GM12878 (cell line): ENCODE results near the gene UEVLD. TPM values are rescaled to one million over a fixed set of nuclear protein-coding genes. Genes with fewer than 3 reads are reported as not detected.

Experiments
- ATAC-seq: fragments of 200-7000 bp; cut with Tn5 transposase; 3 replicates; pipeline ENCODE4 v1.9.1; 2020; ENCODE audit warnings: mild to moderate bottlenecking, moderate library complexity
- Bru-seq: library from RNA; stranded (reverse); fragments of 400-500 nt; gene quantifications from one replicate; lab custom pipeline; 2021; lab: Mats Ljungman, UMichigan
- BruChase-seq, 2 experiments: library from RNA; stranded (reverse); fragments of 400-500 nt; gene quantifications; one replicate each; lab custom pipeline; 2021; lab: Mats Ljungman, UMichigan
- BruUV-seq: library from RNA; stranded (reverse); fragments of 400-500 nt; replicated peaks from 2 replicates; lab custom pipeline; 2021; lab: Mats Ljungman, UMichigan
- CTCF ChIA-PET: fragments of 300-600 bp; sonication (Branson Sonifier 250); formaldehyde crosslinking; extraction: SDS; loops from one replicate; lab custom pipeline; 2021; ENCODE audit warnings: inconsistent platforms; lab: Yijun Ruan, JAX
- POLR2A ChIA-PET: fragments of 350-600 bp; formaldehyde crosslinking; extraction: SDS; loops from one replicate; lab custom pipeline; 2021; ENCODE audit warnings: inconsistent platforms; lab: Charles Lee
- RAD21 ChIA-PET: fragments of 300-600 bp; sonication (Branson Sonifier 250); formaldehyde crosslinking; loops from one replicate; lab custom pipeline; 2023; ENCODE audit warnings: antibody characterized with exemption; ENCODE audit not compliant: unreplicated experiment; lab: Charles Lee
- SMC1A ChIA-PET: fragments of 300-600 bp; sonication (Branson Sonifier 250); formaldehyde crosslinking; loops from one replicate; lab custom pipeline; 2023; ENCODE audit not compliant: unreplicated experiment, uncharacterized antibody; lab: Charles Lee
- DNase-seq: peaks from one replicate; pipeline ENCODE4 v3.0.0-alpha.2; 2011; ENCODE audit warnings: low read depth, low spot score
- FAIRE-seq: peaks from 3 replicates; lab custom pipeline; 2011; peaks lifted over from hg19 to GRCh38; lab: Jason Lieb, UNC
- H2AFZ ChIP-seq: 2 replicates; pipeline ENCODE4 v1.6.0; 2011; ENCODE audit warnings: low read depth, low read length, control low read depth; ENCODE audit not compliant: control insufficient read depth
- H3K27ac ChIP-seq: 2 replicates; pipeline ENCODE4 v1.5.1; 2011; ENCODE audit warnings: control low read depth; ENCODE audit not compliant: control insufficient read depth, insufficient read depth
- H3K27me3 ChIP-seq, 2 experiments: replicated peaks in 1 of 2; 2 replicates each; pipeline versions ENCODE4 v1.6.0 to v1.6.1; 2011; ENCODE audit warnings: low read length in 1 of 2; ENCODE audit not compliant: control insufficient read depth in 2 of 2, insufficient read depth in 2 of 2
- H3K36me3 ChIP-seq, 2 experiments: 2 replicates each; pipeline ENCODE4 v1.5.1; 2011; ENCODE audit warnings: low read length in 1 of 2; ENCODE audit not compliant: control insufficient read depth in 2 of 2, insufficient read depth in 2 of 2
- H3K4me1 ChIP-seq: 2 replicates; pipeline ENCODE4 v1.6.1; 2011; ENCODE audit warnings: mild to moderate bottlenecking, low read length, moderate library complexity, mixed read lengths; ENCODE audit not compliant: control insufficient read depth, insufficient read depth
- H3K4me2 ChIP-seq: 2 replicates; pipeline ENCODE4 v1.6.0; 2011; ENCODE audit warnings: control low read depth; ENCODE audit not compliant: control insufficient read depth, insufficient read depth
- H3K4me3 ChIP-seq: fragments of 200-600 bp; sonication (generic); 2 replicates; pipeline ENCODE4 v1.5.1; 2016
- H3K79me2 ChIP-seq: 2 replicates; pipeline ENCODE4 v1.6.0; 2011; ENCODE audit warnings: low read length; ENCODE audit not compliant: control insufficient read depth, insufficient read depth
- H3K9ac ChIP-seq: 2 replicates; pipeline ENCODE4 v1.8.0; 2011; ENCODE audit warnings: low read length, control low read depth, mixed read lengths; ENCODE audit not compliant: control insufficient read depth, insufficient read depth
- H3K9me3 ChIP-seq: replicated peaks from 3 replicates; pipeline ENCODE4 v1.5.1; 2011; ENCODE audit warnings: mild to moderate bottlenecking, low read length; ENCODE audit not compliant: control insufficient read depth, insufficient read depth
- H4K20me1 ChIP-seq: 2 replicates; pipeline ENCODE4 v1.6.0; 2011; ENCODE audit not compliant: control insufficient read depth, insufficient read depth
- BRCA1 ChIP-seq: IDR thresholded peaks from 2 replicates; pipeline ENCODE4 v1.6.1; 2011; ENCODE audit warnings: low read depth, low read length, improper control_type of control experiment
- CBFB ChIP-seq: IDR thresholded peaks from 2 replicates; pipeline ENCODE4 v1.6.1; 2016; ENCODE audit warnings: antibody characterized with exemption, low read depth
- CBX5 ChIP-seq: sonication (generic); IDR thresholded peaks from 2 replicates; pipeline ENCODE4 v1.6.1; 2016; ENCODE audit warnings: low read depth, moderate library complexity, mild to moderate bottlenecking, inconsistent platforms
- EGR1 ChIP-seq, 2 experiments: IDR thresholded peaks; 1 replicate in 1 of 2; 2 replicates in 1 of 2; pipeline ENCODE4 v1.6.1; 2011 to 2012; ENCODE audit warnings: low read depth in 2 of 2, low read length in 2 of 2, borderline replicate concordance in 1 of 2, mild to moderate bottlenecking in 1 of 2, moderate library complexity in 1 of 2
- ESRRA ChIP-seq: IDR thresholded peaks from 2 replicates; pipeline ENCODE4 v1.6.1; 2012; ENCODE audit warnings: mild to moderate bottlenecking, low read length, improper control_type of control experiment
- HDGF ChIP-seq: fragments of 450-650 bp; IDR thresholded peaks from 2 replicates; pipeline ENCODE4 v1.6.1; 2016; ENCODE audit warnings: antibody characterized with exemption
- JUND ChIP-seq: IDR thresholded peaks from 2 replicates; pipeline ENCODE4 v1.6.1; 2012; ENCODE audit warnings: low read depth, mild to moderate bottlenecking, low read length, improper control_type of control experiment, moderate library complexity
- KLF5 ChIP-seq: fragments of 450-650 bp; IDR thresholded peaks from 2 replicates; pipeline ENCODE4 v1.6.1; 2014; ENCODE audit warnings: mild to moderate bottlenecking; ENCODE audit not compliant: partially characterized antibody
- MYC ChIP-seq: IDR thresholded peaks from 2 replicates; pipeline ENCODE4 v1.6.1; 2011; ENCODE audit warnings: mild to moderate bottlenecking, low read length, moderate library complexity, inconsistent platforms; ENCODE audit not compliant: insufficient read depth, insufficient replicate concordance, insufficient read length, severe bottlenecking
- NFYB ChIP-seq: IDR thresholded peaks from 2 replicates; pipeline ENCODE4 v1.6.1; 2011; ENCODE audit warnings: low read depth, mild to moderate bottlenecking, low read length, improper control_type of control experiment, moderate library complexity; ENCODE audit not compliant: insufficient read depth
- POLR2AphosphoS5 ChIP-seq: IDR thresholded peaks from 2 replicates; pipeline ENCODE4 v1.6.1; 2011; ENCODE audit warnings: mild to moderate bottlenecking, low read length, inconsistent platforms
- SMARCA5 ChIP-seq: fragments of 450-650 bp; IDR thresholded peaks from 2 replicates; pipeline ENCODE4 v1.6.1; 2017; ENCODE audit warnings: mild to moderate bottlenecking
- STAT1 ChIP-seq: fragments of 450-650 bp; conservative IDR thresholded peaks from 2 replicates; pipeline ENCODE4 v1.6.1; 2014; ENCODE audit warnings: antibody characterized with exemption, mild to moderate bottlenecking
- ZBED1 ChIP-seq: IDR thresholded peaks from 2 replicates; pipeline ENCODE4 v1.6.1; 2016; ENCODE audit warnings: borderline replicate concordance
- ZNF217 ChIP-seq: fragments of 450-650 bp; IDR thresholded peaks from 2 replicates; pipeline ENCODE4 v1.6.1; 2017; ENCODE audit warnings: antibody characterized with exemption, mild to moderate bottlenecking
- ZZZ3 ChIP-seq: IDR thresholded peaks from 2 replicates; pipeline ENCODE4 v1.6.1; 2011; ENCODE audit warnings: low read depth; ENCODE audit not compliant: control insufficient read depth, insufficient read length
- WGBS: methylation state at CpG from one replicate; pipeline ENCODE4 v1.1.6; 2016; ENCODE audit warnings: low lambda C conversion rate; ENCODE audit not compliant: insufficient replicate concordance, insufficient coverage; ENCODE audit errors: missing lambda C conversion rate; 5-methylcytosine and 5-hydroxymethylcytosine counted together
- in situ Hi-C: fragments of 300-500 bp; cut with MboI; formaldehyde crosslinking; loops from 9 replicates; pipeline ENCODE4 v1.14.3; 2018; ENCODE audit warnings: mixed read lengths
- intact Hi-C: fragments of 100-400 bp; cut with micrococcal nuclease; formaldehyde crosslinking; loops from one replicate; pipeline ENCODE4 v1.14.2; 2022; ENCODE audit not compliant: unreplicated experiment
- long read RNA-seq, 2 experiments: library from polyadenylated mRNA; unstranded; transcript quantifications; one replicate each; pipeline ENCODE4 v2.0.0, GENCODE V29; 2019 to 2020
- polyA minus RNA-seq, 3 experiments: library from RNA; depleted of rRNA, polyadenylated mRNA; stranded (reverse); fragments of >200 nt; gene quantifications; 2 replicates each; pipeline ENCODE4 v1.2.3, GENCODE V29; 2011
- polyA plus RNA-seq, 11 experiments: library from polyadenylated mRNA; depleted of rRNA in 4 of 11; unstranded in 6 of 11; stranded (reverse) in 5 of 11; fragments of >200 nt; fragmentation: Nextera tagmentation in 4 of 11; fragmentation: Illumina TruSeq in 1 of 11; extraction: Ambion mirVana in 4 of 11; extraction: Trizol in 1 of 11; gene quantifications; 1 replicate in 1 of 11; 2 replicates in 10 of 11; pipeline versions ENCODE4 v1.2.1 to v1.2.3, GENCODE V29; 2011 to 2016; ENCODE audit warnings: inconsistent platforms in 2 of 11, missing spikeins in 2 of 11, low read depth in 1 of 11
- total RNA-seq, 4 experiments: library from RNA; depleted of rRNA in 3 of 4; stranded (reverse); fragments of >200 nt in 3 of 4; fragmentation: Illumina TruSeq in 1 of 4; extraction: Trizol in 1 of 4; gene quantifications; 2 replicates each; pipeline versions ENCODE4 v1.2.1 to v1.2.3, GENCODE V29; 2013 to 2021
- TF ChIP-seq, protein P1 (sequence below): fragments of 450-650 bp; IDR thresholded peaks from 2 replicates; pipeline ENCODE4 v1.6.1; 2016; ENCODE audit warnings: mild to moderate bottlenecking

UEVLD gene
- total RNA-seq (2013; cell fraction: nucleolus; rRNA removed) = 20.9 and 21.3 TPM in 2 replicates
- 13.5 and 14.7 TPM in 2 replicates for total RNA-seq (2014; rRNA removed)
- total RNA-seq (2014; rRNA removed; fragmentation: Illumina TruSeq; extraction: Trizol) = 14.4 and 14.7 TPM in 2 replicates
- total RNA-seq (2021) = 10.2 and 12.0 TPM in 2 replicates
- 4.3 TPM for polyA plus RNA-seq (2011; ENCODE audit: low read depth)
- polyA plus RNA-seq (2011; rRNA removed) = 16.3 and 23.8 TPM in 2 replicates
- 6.4 and 10.2 TPM in 2 replicates for polyA plus RNA-seq (2011; cell fraction: cytosol; rRNA removed)
- polyA plus RNA-seq (2011; cell fraction: nucleus; rRNA removed) = 5.9 TPM in 2 replicates
- 6.9 and 7.3 TPM in 2 replicates for polyA plus RNA-seq (2012)
- 14.1 and 16.1 TPM in 2 replicates for polyA plus RNA-seq (2014; fragmentation: Illumina TruSeq; extraction: Trizol)
- 1 to 10 TPM; 6.5 to 9.6 TPM for polyA plus RNA-seq (2014; fragmentation: Nextera tagmentation; extraction: Ambion mirVana)
- 8.0 and 10.6 TPM in 2 replicates for polyA plus RNA-seq (2014; rRNA removed)
- 10 to 100 TPM; 13.3 to 13.8 TPM for polyA plus RNA-seq (2016; fragmentation: Nextera tagmentation; extraction: Ambion mirVana)
- 13.9 and 20.8 TPM in 2 replicates for polyA minus RNA-seq (2011; rRNA and poly(A)+ RNA removed)
- 3.0 and 3.7 TPM in 2 replicates for polyA minus RNA-seq (2011; cell fraction: cytosol; rRNA and poly(A)+ RNA removed)
- 5.4 and 8.0 TPM in 2 replicates for polyA minus RNA-seq (2011; cell fraction: nucleus; rRNA and poly(A)+ RNA removed)
- Bru-seq, nascent RNA = percentile 65 among the genes with signal in this experiment
- percentile 65 among the genes with signal in this experiment for BruChase-seq, experiment 1, labeled RNA remaining after a 6-hour chase
- BruChase-seq, experiment 2, labeled RNA remaining after a 2-hour chase = percentile 64 among the genes with signal in this experiment
- long read RNA-seq, experiment 1, full-length matches to known transcripts = 4 of 7 reads
- long read RNA-seq, experiment 1, partial matches to known transcripts = 1 of 7 reads
- long read RNA-seq, experiment 1, other reads (novel, unspliced or antisense) = 2 of 7 reads
- long read RNA-seq, experiment 2, full-length matches to known transcripts = 5 of 25 reads
- long read RNA-seq, experiment 2, partial matches to known transcripts = 11 of 25 reads
- long read RNA-seq, experiment 2, other reads (novel, unspliced or antisense) = 9 of 25 reads

DNA sequence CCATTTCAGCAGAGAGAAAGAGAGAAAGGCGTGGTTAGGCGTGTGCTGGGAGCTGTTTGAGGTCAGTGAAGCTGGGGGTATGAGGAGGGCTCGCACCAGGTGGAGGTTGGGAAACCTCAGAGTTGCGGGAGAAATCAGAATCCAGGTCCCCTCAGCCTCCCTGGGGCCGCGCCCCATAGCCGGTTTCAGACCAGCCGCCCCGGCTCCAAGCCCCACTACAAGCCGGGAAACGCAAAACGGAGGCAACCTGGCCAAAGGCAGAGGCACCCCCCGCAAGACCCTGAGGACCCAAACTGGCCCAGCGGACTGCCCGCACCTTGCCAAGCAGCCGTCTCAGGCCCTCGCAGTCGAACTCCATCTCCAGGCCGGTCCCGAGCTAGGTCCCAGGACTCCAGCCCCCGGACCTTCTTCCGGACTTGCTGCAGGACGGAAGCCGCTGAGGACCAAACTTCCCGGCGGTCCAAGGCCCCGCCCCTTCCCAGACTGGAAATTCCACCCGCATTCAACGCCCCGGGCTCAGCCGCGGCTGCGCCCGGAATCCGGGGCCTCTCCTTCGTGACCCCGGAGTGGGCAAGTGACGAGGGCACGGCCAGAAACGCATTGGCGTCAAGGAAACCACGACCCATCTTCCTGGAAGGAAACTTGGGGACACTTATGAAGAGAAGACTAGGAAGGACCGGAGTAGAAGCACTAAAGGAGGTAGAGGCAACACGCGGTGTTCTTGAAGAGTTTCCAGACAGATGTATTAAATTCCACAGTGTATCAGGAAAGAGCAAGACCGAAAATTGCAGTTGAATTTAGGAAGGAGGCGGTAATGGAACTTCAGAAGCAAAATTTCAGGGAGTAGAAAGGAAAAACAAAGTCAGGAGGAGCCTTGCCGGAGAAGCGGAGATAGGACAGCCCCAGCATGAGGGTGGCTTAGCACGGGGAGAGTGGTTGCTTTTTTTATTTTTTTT lies at the start of gene UEVLD:
TSS of gene UEVLD (minus strand) at position 438 of the 956 bp plus-strand sequence. CDS start at position 358, 80 bp downstream.
- DNase-seq (peak; percentile 31), FAIRE-seq (peak; percentile 57), ATAC-seq (peak; percentile 77)
- H3K79me2 ChIP-seq = peaks cover 23% of the 10 kb centered on the region
- no peaks in the 10 kb centered on the region for H4K20me1 ChIP-seq
- WGBS = 6% methylated on average over 50 of the region's 50 CpGs
- peak within 1 kb of the TSS; percentile 71 for H3K9ac ChIP-seq
- ChIA-PET RAD21 (interaction anchor here (0.6 to 3.8 kb wide), 11 partner anchors 10 to 344 kb away, joined by 3 to 25 read pairs (median 3); partner anchors contain the start of gene SPTY2D1), POLR2A (interaction anchor here (0.6 to 2.0 kb wide), 8 partner anchors 14 to 78 kb away, joined by 3 to 12 read pairs (median 4); partner anchors contain the start of genes SPTY2D1 and TSG101), SMC1A (interaction anchor here (0.9 to 8.3 kb wide), 9 partner anchors 9 to 276 kb away, joined by 3 to 64 read pairs (median 3); partner anchors contain the start of gene SPTY2D1), CTCF (interaction anchor here (0.6 to 2.7 kb wide), 9 partner anchors 9 to 177 kb away, joined by 3 to 9 read pairs (median 3); partner anchors contain the start of genes IGSF22, MISFA and SPTY2D1)
- intact Hi-C loops = loop anchor here (5.0 kb wide), 1 partner anchor 44 kb away; the partner anchor contains the start of gene SPTY2D1
- H3K36me3 ChIP-seq = no peaks in the 10 kb centered on the region
- peaks cover 7% of the 10 kb centered on the region for H3K4me1 ChIP-seq
- no peaks in the 10 kb centered on the region for H3K9me3 ChIP-seq
- peak within 1 kb of the TSS; percentile 95 for H2AFZ ChIP-seq
- peak within 1 kb of the TSS; percentile 80 for H3K4me3 ChIP-seq
- no TSS peak for BruUV-seq
- in situ Hi-C loops = no loop called here
- peak within 1 kb of the TSS; percentile 80 for H3K4me2 ChIP-seq
- peak within 1 kb of the TSS; percentile 67 for H3K27ac ChIP-seq
- no peaks in the 10 kb centered on the region for H3K27me3 ChIP-seq
- peak; percentile 80; the same call in 1 of the 2 replicates for TF ChIP-seq CBFB
- TF ChIP-seq JUND = no peak
- no peak; the same call in 1 of the 2 replicates for TF ChIP-seq SMARCA5
- TF ChIP-seq NFYB = no peak
- TF ChIP-seq ZBED1 = no peak
- TF ChIP-seq POLR2AphosphoS5 = peak; percentile 76; the same call in 1 of the 2 replicates
- TF ChIP-seq, protein P1, sequence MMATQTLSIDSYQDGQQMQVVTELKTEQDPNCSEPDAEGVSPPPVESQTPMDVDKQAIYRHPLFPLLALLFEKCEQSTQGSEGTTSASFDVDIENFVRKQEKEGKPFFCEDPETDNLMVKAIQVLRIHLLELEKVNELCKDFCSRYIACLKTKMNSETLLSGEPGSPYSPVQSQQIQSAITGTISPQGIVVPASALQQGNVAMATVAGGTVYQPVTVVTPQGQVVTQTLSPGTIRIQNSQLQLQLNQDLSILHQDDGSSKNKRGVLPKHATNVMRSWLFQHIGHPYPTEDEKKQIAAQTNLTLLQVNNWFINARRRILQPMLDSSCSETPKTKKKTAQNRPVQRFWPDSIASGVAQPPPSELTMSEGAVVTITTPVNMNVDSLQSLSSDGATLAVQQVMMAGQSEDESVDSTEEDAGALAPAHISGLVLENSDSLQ = no peak
- 0 out of 3 replicates have a peak, but pooled peaks of 1 of the 2 experiments have one; percentile 41 for TF ChIP-seq EGR1 (IDR thresholded peaks at IDR 0.05; ENCODE audit: borderline replicate concordance in 1 of 2, low read depth in 2 of 2, low read length in 2 of 2)
- TF ChIP-seq MYC = no peak
- no peak for TF ChIP-seq STAT1
- no peak for TF ChIP-seq CBX5
- TF ChIP-seq ZZZ3 = no peak
- no peak for TF ChIP-seq HDGF
- TF ChIP-seq BRCA1 = no peak
- TF ChIP-seq ESRRA = no peak
- TF ChIP-seq ZNF217 = no peak
- no peak for TF ChIP-seq KLF5
